Stomach (tissue), 9 donors: ENCODE measurements around the gene UBE2J1. TPM values are rescaled to one million over a fixed set of nuclear protein-coding genes. Genes with fewer than 3 reads are reported as not detected.
A peak's percentile ranks its signal among the peaks of the same experiment; 100 is the strongest.

Experiments
- DNase-seq, 2 donors: peaks; one replicate each; pipeline versions ENCODE4 v3.0.0 to v3.0.0-alpha.2; 2013 to 2019
- H3K27ac ChIP-seq, 5 donors: fragments of 200-600 bp in 4 of 5; sonication (generic) in 4 of 5; one replicate each; pipeline ENCODE4 v1.5.1; 2013 to 2019; ENCODE audit warnings: mild to moderate bottlenecking in 1 of 5, moderate library complexity in 1 of 5
- H3K27me3 ChIP-seq, 3 donors: fragments of 200-600 bp; sonication (generic); one replicate each; pipeline ENCODE4 v1.5.1; 2017 to 2019; ENCODE audit warnings: mixed run types in 1 of 3
- H3K36me3 ChIP-seq, 4 donors: fragments of 200-600 bp; sonication (generic); 1 replicate in 3 of 4; 2 replicates in 1 of 4; pipeline ENCODE4 v1.5.1; 2016 to 2019
- H3K4me1 ChIP-seq, 4 donors: fragments of 200-600 bp; sonication (generic); one replicate each; pipeline ENCODE4 v1.5.1; 2016 to 2019
- H3K4me3 ChIP-seq, 4 donors: fragments of 200-600 bp; sonication (generic) in 3 of 4; one replicate each; pipeline ENCODE4 v1.5.1; 2016 to 2019; ENCODE audit warnings: mild to moderate bottlenecking in 1 of 4
- H3K9me3 ChIP-seq, 4 donors: fragments of 200-600 bp; sonication (generic); one replicate each; pipeline ENCODE4 v1.5.1; 2016 to 2019
- EP300 ChIP-seq: sonication (generic); formaldehyde crosslinking; IDR thresholded peaks from one replicate; pipeline ENCODE4 v1.6.1; 2017; ENCODE audit warnings: antibody characterized with exemption
- POLR2A ChIP-seq, 4 donors: fragments of 450-650 bp; IDR thresholded peaks; one replicate each; pipeline ENCODE4 v1.6.1; 2016; ENCODE audit warnings: antibody characterized with exemption in 4 of 4, control low read depth in 2 of 4, mild to moderate bottlenecking in 1 of 4, moderate library complexity in 1 of 4
- POLR2AphosphoS5 ChIP-seq, 3 donors: sonication (generic); formaldehyde crosslinking; IDR thresholded peaks; one replicate each; pipeline ENCODE4 v1.6.1; 2016; ENCODE audit warnings: antibody characterized with exemption in 3 of 3
- WGBS, 5 donors: extraction: QIAGEN DNeasy Blood & Tissue Kit in 3 of 5; methylation state at CpG; one replicate each; pipeline versions ENCODE4 v1.1.5 to v1.1.7; 2013 to 2018; 5-methylcytosine and 5-hydroxymethylcytosine counted together
- intact Hi-C: fragments of 100-400 bp; cut with DNase I; formaldehyde crosslinking; loops from one replicate; pipeline ENCODE4 v1.15.1; 2023; ENCODE audit warnings: low total_unique reads
- polyA plus RNA-seq, 3 donors: library from polyadenylated mRNA; stranded (reverse); fragments of 200-250 nt; gene quantifications; one replicate each; pipeline ENCODE4 v1.2.3, GENCODE V29; 2013
- total RNA-seq, 5 donors: library from RNA; depleted of rRNA; stranded (reverse); fragments of >200 nt; gene quantifications; one replicate each; pipeline versions ENCODE4 v1.1.0 to v1.2.3, GENCODE V29; 2014 to 2016
- TF ChIP-seq, protein P1 (sequence below), 7 experiments: fragments of 450-650 bp in 4 of 7; fragments of 200-600 bp in 3 of 7; sonication (generic) in 3 of 7; IDR thresholded peaks; one replicate each; pipeline ENCODE4 v1.5.1; 2016 to 2019; ENCODE audit warnings: antibody characterized with exemption in 7 of 7, control low read depth in 2 of 7, mild to moderate bottlenecking in 1 of 7
- donor health status: healthy with polysubstance abuse.
- donor health status: Bipolar disorder and iron deficiency.
- donor health status: healthy.

Gene UBE2J1
- total and polyA plus RNA-seq, 8 donors: 5.2 to 58.6 (median 24.0) TPM

DNA sequence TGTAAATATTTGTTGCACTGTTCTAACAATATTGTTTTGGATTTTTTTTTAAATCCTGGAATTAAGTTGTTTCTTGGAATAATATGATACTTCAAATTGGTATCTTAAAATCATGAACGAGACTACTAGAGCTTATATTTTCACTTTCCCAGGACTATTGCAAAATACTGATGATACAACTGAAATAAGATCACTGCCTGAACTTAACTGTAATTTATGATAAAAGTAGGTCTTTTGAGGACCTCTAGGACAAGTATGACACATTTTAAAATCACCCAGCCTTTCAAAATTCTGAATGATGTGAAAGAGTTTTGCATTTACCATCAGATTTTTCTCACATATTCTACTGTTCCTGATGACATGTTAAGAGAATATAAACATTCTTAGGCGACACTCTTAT is 8.6 kb upstream of the UBE2J1 start:
- 64 to 92% (median 83%) methylated on average over 2 of the region's 2 CpGs for WGBS, 5 donors
- no peak for DNase-seq
- peaks cover 0 to 5% (median 0%) of the 10 kb centered on the region in 4 donors for H3K4me1 ChIP-seq
- H3K9me3 ChIP-seq: no peaks in the 10 kb centered on the region
- H3K27me3 ChIP-seq: no peaks in the 10 kb centered on the region
- no peaks in the 10 kb centered on the region for H3K36me3 ChIP-seq
- intact Hi-C loops: loop anchor here (10.0 kb wide), 1 partner anchor 46 kb away; the partner anchor contains the start of gene GABRR2
- TF ChIP-seq POLR2A (IDR thresholded peaks at IDR 0.05): no peak
- no peak for TF ChIP-seq POLR2AphosphoS5 (IDR thresholded peaks at IDR 0.05)
- TF ChIP-seq, protein P1, sequence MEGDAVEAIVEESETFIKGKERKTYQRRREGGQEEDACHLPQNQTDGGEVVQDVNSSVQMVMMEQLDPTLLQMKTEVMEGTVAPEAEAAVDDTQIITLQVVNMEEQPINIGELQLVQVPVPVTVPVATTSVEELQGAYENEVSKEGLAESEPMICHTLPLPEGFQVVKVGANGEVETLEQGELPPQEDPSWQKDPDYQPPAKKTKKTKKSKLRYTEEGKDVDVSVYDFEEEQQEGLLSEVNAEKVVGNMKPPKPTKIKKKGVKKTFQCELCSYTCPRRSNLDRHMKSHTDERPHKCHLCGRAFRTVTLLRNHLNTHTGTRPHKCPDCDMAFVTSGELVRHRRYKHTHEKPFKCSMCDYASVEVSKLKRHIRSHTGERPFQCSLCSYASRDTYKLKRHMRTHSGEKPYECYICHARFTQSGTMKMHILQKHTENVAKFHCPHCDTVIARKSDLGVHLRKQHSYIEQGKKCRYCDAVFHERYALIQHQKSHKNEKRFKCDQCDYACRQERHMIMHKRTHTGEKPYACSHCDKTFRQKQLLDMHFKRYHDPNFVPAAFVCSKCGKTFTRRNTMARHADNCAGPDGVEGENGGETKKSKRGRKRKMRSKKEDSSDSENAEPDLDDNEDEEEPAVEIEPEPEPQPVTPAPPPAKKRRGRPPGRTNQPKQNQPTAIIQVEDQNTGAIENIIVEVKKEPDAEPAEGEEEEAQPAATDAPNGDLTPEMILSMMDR (IDR thresholded peaks at IDR 0.05): no peak
- no peak overlapping the region for H3K4me3 ChIP-seq
- H3K27ac ChIP-seq: no peak overlapping the region

DNA sequence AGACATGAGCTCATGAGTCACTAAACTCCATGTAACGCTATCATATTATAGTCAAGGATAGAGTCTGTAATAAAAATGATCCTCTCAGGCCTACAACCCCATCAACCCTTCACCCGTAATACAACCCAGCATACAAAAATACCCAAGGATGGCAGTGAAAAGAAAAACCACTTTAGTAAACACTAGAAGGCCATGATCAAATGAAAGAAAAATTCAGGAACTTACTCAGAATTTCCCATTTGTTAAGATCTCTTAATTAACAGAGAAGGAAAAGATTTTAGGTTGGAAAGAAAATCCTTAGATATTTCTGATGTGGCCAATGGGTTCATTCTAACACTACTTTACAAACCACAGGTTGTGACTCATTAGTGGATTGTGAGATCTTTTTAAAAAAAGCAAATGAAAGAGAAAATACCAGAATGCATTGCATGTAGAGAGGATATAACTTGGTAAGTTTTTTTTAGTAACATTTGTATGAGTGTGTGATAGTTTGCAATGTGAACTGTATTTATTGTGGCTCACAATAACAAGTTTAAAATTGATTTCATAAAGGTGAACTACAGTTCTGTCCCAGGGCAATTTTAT is 8.0 kb upstream of the UBE2J1 start:
- no peaks in the 10 kb centered on the region for H3K9me3 ChIP-seq
- H3K36me3 ChIP-seq: no peaks in the 10 kb centered on the region
- peaks cover 0 to 5% (median 0%) of the 10 kb centered on the region in 4 donors for H3K4me1 ChIP-seq
- intact Hi-C loops: loop anchor here (10.0 kb wide), 1 partner anchor 46 kb away; the partner anchor contains the start of gene GABRR2
- no peak overlapping the region for H3K4me3 ChIP-seq
- WGBS, 5 donors: 89 to 96% (median 94%) methylated on average over 2 of the region's 2 CpGs
- H3K27me3 ChIP-seq: no peaks in the 10 kb centered on the region
- DNase-seq: no peak
- H3K27ac ChIP-seq: no peak overlapping the region
- TF ChIP-seq EP300 (no peak), POLR2A (IDR thresholded peaks at IDR 0.05) (no peak), POLR2AphosphoS5 (IDR thresholded peaks at IDR 0.05) (no peak)
- TF ChIP-seq, protein P1 (IDR thresholded peaks at IDR 0.05): no peak

DNA sequence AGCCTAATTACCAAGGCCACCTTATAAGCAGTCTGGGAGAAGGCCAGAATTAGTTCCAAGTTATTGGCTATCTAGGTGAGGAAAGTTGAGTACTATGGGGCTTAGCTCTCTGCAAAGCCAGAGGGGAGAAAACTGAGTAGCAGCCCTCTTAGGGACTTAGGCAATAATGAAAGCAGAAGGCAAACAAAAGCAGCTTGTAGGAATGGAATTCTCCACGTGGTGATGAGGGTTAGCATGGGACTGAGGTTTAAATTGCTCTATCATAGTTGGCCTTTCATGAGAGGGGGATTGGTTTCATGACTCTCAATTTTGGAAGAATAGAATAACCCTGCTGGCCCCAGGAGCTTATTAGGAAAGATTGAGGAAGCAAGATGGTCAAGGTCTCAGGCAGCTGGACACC is 7.0 kb upstream of the UBE2J1 start:
- Histone ChIP-seq H3K4me1 (peaks cover 0 to 5% (median 0%) of the 10 kb centered on the region in 4 donors), H3K4me3 (no peak overlapping the region), H3K27me3 (no peaks in the 10 kb centered on the region), H3K36me3 (no peaks in the 10 kb centered on the region), H3K9me3 (no peaks in the 10 kb centered on the region), H3K27ac (no peak overlapping the region)
- 11 to 33% (median 17%) methylated on average over 1 of the region's 1 CpG for WGBS, 5 donors
- DNase-seq: no peak
- intact Hi-C loops: no loop called here
- no peak for TF ChIP-seq POLR2AphosphoS5 (IDR thresholded peaks at IDR 0.05)
- TF ChIP-seq, protein P1 (IDR thresholded peaks at IDR 0.05): no peak
- no peak for TF ChIP-seq EP300
- TF ChIP-seq POLR2A (IDR thresholded peaks at IDR 0.05): no peak

DNA sequence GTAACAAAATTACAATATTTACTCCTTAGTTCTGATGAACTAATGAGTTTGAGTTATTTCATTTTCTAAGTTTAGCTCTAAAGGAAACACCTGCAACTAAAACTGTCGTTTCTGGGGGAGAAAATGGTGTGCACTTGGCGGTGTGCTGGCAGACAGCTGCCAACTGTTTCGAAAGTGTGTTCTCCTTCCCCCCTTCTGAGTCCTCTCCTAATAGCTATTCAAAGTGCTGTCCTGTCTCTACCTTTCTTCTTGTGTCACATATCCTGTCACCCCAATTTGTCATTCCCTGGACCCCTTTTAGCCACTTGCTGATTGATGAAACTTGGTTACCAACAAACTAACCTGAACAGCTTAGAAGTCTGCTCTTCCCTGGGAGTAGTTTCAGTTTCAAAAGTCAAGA is 4.9 kb upstream of the UBE2J1 start:
- H3K4me3 ChIP-seq: no peak overlapping the region
- intact Hi-C loops: no loop called here

More for the DNA sequence above, 4.9 kb upstream of the UBE2J1 start:
- DNase-seq: peak in 1 of 2 donors; percentile 30
- H3K9me3 ChIP-seq: no peaks in the 10 kb centered on the region
- no peaks in the 10 kb centered on the region for H3K36me3 ChIP-seq
- no peak for TF ChIP-seq EP300
- no peak for TF ChIP-seq POLR2A (IDR thresholded peaks at IDR 0.05)
- TF ChIP-seq, protein P1 (IDR thresholded peaks at IDR 0.05): no peak
- no peak for TF ChIP-seq POLR2AphosphoS5 (IDR thresholded peaks at IDR 0.05)
- peak overlapping the region in 1 of 5 donors; percentile 44 for H3K27ac ChIP-seq
- peaks cover 0 to 15% (median 10%) of the 10 kb centered on the region in 4 donors for H3K4me1 ChIP-seq
- no peaks in the 10 kb centered on the region for H3K27me3 ChIP-seq
- WGBS, 5 donors: 47 to 67% (median 51%) methylated on average over 3 of the region's 3 CpGs
